NCI-H2171 treated with DMSO at 0.1 percent for 48 hours (cell line): ENCODE results near the gene EBP.
"Not testable (repeated sequence)": the region's sequence is repeated elsewhere in the genome, so short reads cannot be mapped to it uniquely, and the experiment has no call there.

Experiments
- DNase-seq: peaks from one replicate; lab custom pipeline; 2025; lab: John Stamatoyannopoulos, UW

EBP gene

GRCh38 chrX:48525853-48526252 is 4.2 kb downstream of the EBP start:
- DNase-seq, result not testable (repeated sequence)

DNA sequence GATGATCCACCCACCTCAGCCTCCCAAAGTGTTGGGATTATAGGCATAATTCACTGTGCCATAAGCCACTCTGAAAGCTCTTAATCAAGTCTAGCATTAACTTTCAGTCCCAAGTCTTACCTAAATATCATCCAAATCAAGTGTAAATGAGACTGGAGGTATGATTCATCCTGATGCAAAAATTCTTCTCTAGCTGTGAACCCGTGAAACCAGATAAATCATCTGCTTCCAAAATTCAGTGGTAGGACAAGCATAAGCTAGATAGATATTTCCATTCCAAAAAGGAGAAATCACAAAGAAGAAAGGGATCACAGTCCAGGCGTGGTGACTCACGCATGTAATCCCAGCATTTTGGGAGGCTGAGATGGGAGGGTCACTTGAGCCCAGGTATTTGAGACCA is 9.1 kb downstream of the EBP start:
- DNase-seq, result no peak

GRCh38 chrX:48531358-48531959 is 9.9 kb downstream of the EBP start:
- DNase-seq, result no peak

GRCh38 chrX:48532161-48532560 is 10.6 kb downstream of the EBP start:
- DNase-seq, result no peak

- DNase-seq, result no peak
Observed at GRCh38 chrX:48533165-48533564, 11.6 kb downstream of the EBP start.

GRCh38 chrX:48538641-48539344 is 17.2 kb downstream of the EBP start:
- no peak for DNase-seq

- peak; percentile 95 for DNase-seq
Observed at GRCh38 chrX:48539345-48540027, 17.9 kb downstream of the EBP start, which contains the start of gene TBC1D25. TSS of gene TBC1D25 (plus strand) at chrX:48539714. CDS start at chrX:48539798, 84 bp downstream.

- DNase-seq, result peak; percentile 65
Observed at GRCh38 chrX:48540028-48540375, 18.4 kb downstream of the EBP start.

DNA sequence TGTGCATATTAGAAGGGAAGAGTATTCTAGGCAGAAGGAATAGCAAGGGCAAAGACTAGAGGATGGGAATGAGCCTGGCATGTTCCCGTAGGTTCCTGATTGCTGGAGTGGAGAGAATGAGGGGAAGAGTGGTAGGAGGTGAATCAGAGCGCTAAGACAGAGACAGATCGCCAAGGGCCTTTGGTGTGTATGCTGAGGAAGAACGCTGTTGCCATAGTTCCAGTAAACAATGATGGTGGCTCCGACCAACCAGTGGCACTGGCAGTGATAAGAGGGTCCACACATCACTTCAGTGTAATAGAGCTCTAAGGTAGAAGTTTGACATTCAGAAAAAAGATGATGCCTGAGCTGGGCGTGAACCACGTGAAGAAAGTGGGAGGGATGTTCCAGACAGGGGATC is 18.9 kb downstream of the EBP start:
- no peak for DNase-seq

DNA sequence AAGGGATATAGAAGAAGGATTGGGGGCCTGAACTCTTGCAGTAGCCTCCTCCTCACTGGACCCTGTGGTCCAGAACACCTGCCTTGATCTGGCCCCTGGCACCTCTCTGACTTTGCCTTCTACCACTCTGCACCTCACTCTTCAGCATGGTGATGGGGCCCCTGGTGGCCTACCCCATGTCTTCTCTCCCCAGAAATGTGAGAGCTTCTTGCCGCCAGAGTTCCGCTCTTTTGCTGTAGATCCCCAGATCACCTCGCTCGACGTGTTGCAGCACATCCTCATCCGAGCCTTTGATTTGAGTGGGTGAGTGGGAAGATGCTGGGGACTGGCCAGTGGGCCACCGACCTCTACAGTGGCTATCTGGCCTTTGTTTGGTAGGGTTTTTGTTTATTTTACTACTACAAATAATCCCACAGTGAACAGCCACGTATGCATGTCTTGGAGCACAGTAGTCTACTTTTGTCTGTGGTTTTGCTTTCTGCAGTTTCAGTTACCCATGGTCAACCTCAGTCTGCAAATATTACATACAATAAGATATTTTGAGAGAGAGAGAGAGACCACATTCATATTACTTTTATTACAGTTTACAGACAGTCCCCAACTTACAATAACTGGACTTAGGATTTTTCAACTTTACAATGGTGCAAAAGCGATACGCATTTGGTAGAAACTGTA is 19.7 kb downstream of the EBP start:
- no peak for DNase-seq

- DNase-seq, result no peak
Observed at GRCh38 chrX:48548871-48549270, 27.3 kb downstream of the EBP start.

DNA sequence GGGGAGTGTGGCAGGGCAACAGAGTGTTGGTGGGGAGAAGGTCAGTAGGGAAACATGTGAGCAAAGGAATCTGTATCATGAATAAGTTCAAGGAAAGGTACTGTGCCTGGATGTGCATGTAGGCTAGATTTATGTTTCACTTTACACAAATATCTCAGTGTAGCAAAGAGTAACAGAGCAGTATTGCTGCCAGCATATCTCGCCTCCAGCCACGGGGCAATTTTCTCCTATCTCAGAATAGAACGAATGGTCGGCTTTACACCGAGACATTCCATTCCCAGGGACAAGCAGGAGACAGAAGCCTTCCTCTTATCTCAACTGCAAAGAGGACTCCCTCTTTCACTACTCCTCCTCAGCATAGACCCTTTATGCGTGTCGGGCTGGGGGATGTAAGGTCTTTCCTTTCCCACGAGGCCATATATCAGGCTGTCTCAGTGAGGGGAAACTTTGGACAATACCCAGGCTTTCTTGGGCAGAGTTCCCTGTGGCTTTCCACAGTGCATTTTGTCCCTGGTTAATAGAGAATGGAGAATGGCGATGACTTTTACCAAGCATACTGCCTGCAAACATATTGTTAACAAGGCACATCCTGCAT is 34.2 kb downstream of the EBP start:
- not testable (repeated sequence) for DNase-seq

GRCh38 chrX:48558271-48558670 is 36.7 kb downstream of the EBP start:
- no peak for DNase-seq

- DNase-seq, result no peak
Observed at GRCh38 chrX:48559636-48560035, 38.0 kb downstream of the EBP start.

DNA sequence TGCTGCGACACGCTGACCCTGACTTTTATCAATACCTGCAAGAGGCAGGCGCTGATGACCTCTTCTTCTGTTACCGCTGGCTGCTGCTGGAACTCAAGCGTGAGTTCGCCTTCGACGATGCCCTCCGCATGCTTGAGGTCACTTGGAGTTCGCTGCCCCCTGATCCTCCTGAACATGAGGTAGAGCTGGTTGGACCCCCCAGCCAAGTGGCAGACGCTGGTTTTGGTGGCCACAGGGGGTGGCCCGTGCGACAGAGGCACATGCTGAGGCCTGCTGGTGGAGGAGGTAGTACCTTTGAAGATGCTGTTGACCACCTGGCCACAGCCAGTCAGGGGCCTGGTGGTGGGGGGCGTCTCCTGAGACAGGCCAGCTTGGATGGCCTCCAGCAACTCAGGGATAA is 38.4 kb downstream of the EBP start:
- DNase-seq, result no peak

- no peak for DNase-seq
Observed at GRCh38 chrX:48560681-48561080, 39.1 kb downstream of the EBP start.

- no peak for DNase-seq
Observed at GRCh38 chrX:48569958-48570357, 48.4 kb downstream of the EBP start.

- peak; percentile 88 for DNase-seq
Observed at GRCh38 chrX:48573690-48574269, 52.2 kb downstream of the EBP start.

- DNase-seq, result peak; percentile 89
Observed at GRCh38 chrX:48574270-48575266, 53.0 kb downstream of the EBP start, which contains the start of gene RBM3. TSS of gene RBM3 (plus strand) at chrX:48574484. CDS start at chrX:48575181, 697 bp downstream.

DNA sequence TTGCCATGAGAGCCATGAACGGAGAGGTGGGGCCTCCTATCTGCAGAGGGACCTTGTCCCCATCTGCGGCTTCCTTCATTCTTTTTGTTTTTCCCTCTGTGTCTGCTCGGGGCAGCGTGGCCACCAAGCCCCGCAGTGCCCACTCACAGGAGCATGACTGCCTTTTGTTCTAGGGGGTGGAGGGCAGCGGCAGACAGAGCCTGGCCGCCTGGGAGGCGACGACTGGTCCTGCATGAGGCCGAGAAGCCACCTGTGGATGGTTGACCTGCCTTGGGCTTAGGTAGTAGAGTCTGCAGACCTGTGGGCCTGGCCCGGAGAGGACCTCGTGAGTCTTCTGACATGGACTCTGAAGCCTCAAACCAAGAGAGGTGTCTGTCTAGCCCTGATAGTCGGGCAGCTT is 54.0 kb downstream of the EBP start:
- DNase-seq, result no peak

DNA sequence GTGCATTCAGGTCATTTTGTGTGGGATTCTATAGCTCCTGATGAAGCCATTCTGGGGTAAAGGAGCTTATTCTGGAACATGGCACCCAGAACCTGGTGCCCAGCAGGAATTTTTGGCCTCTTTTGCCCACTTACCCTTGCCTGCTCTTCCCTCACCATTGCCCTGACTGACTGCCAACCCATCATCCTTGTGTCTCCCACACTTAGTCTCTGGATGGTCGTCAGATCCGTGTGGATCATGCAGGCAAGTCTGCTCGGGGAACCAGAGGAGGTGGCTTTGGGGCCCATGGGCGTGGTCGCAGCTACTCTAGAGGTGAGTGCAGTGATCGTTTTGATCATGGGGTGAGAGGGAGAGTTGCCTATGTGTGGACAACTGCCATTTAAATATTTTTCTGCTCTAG is 54.5 kb downstream of the EBP start:
- no peak for DNase-seq
